ENCODE data around the gene TMEM184B.

The TMEM184B gene

GRCh38 chr22:38295863-38296262 is 23.1 kb upstream of the TMEM184B start:
- H3K4me2 ChIP-seq (ENCODE audit: low read length) = no peak overlapping the region
- no peaks in the 10 kb centered on the region; the same call in 1 of the 2 replicates for H4K20me1 ChIP-seq (ENCODE audit: control insufficient read depth, insufficient read depth, low read depth, low read length)
- TF ChIP-seq EZH2phosphoT487 (IDR thresholded peaks at IDR 0.05; ENCODE audit: borderline replicate concordance, low read length) (no peak), CTCF (IDR thresholded peaks at IDR 0.05; ENCODE audit: low read depth, low read length, poor library complexity, severe bottlenecking) (no peak)
- H3K4me1 ChIP-seq (ENCODE audit: control insufficient read depth, low read length) = no peaks in the 10 kb centered on the region
- peaks cover 84% of the 10 kb centered on the region for H3K36me3 ChIP-seq (ENCODE audit: control insufficient read depth, low read length)
- H3K9me3 ChIP-seq (ENCODE audit: control insufficient read depth, insufficient read depth, low read length) = no peaks in the 10 kb centered on the region
- H3F3A ChIP-seq (ENCODE audit: control insufficient read depth, insufficient read depth) = no peaks in the 10 kb centered on the region
- no peak overlapping the region for H3K27ac ChIP-seq (ENCODE audit: low read depth, low read length)
- H3K9me2 ChIP-seq (replicated peaks; ENCODE audit: control insufficient read depth, low read length) = no peaks in the 10 kb centered on the region
- H3K79me2 ChIP-seq (ENCODE audit: control insufficient read depth, low read length) = no peaks in the 10 kb centered on the region
- no peak overlapping the region for H3K4me3 ChIP-seq (ENCODE audit: low read length)
- no peaks in the 10 kb centered on the region for H3K27me3 ChIP-seq (ENCODE audit: control insufficient read depth, low read length)

- Histone ChIP-seq H3K4me2 (ENCODE audit: low read length) (no peak overlapping the region), H3K9me3 (ENCODE audit: control insufficient read depth, insufficient read depth, low read length) (no peaks in the 10 kb centered on the region), H4K20me1 (ENCODE audit: control insufficient read depth, insufficient read depth, low read depth, low read length) (no peaks in the 10 kb centered on the region; the same call in 1 of the 2 replicates), H3K27ac (ENCODE audit: low read depth, low read length) (no peak overlapping the region), H3K79me2 (ENCODE audit: control insufficient read depth, low read length) (no peaks in the 10 kb centered on the region), H3K4me3 (ENCODE audit: low read length) (no peak overlapping the region), H3F3A (ENCODE audit: control insufficient read depth, insufficient read depth) (no peaks in the 10 kb centered on the region), H3K36me3 (ENCODE audit: control insufficient read depth, low read length) (peaks cover 80% of the 10 kb centered on the region), H3K4me1 (ENCODE audit: control insufficient read depth, low read length) (peaks cover under 1% of the 10 kb centered on the region), H3K9me2 (replicated peaks; ENCODE audit: control insufficient read depth, low read length) (no peaks in the 10 kb centered on the region), H3K27me3 (ENCODE audit: control insufficient read depth, low read length) (no peaks in the 10 kb centered on the region)
- TF ChIP-seq CTCF (IDR thresholded peaks at IDR 0.05; ENCODE audit: low read depth, low read length, poor library complexity, severe bottlenecking) (no peak), EZH2phosphoT487 (IDR thresholded peaks at IDR 0.05; ENCODE audit: borderline replicate concordance, low read length) (no peak)
Observed at GRCh38 chr22:38295339-38295738, 22.5 kb upstream of the TMEM184B start.

- TF ChIP-seq EZH2phosphoT487 (IDR thresholded peaks at IDR 0.05; ENCODE audit: borderline replicate concordance, low read length) (no peak), CTCF (IDR thresholded peaks at IDR 0.05; ENCODE audit: low read depth, low read length, poor library complexity, severe bottlenecking) (no peak)
- Histone ChIP-seq H3K4me3 (ENCODE audit: low read length) (no peak overlapping the region), H3K36me3 (ENCODE audit: control insufficient read depth, low read length) (peaks cover 80% of the 10 kb centered on the region), H3K9me2 (replicated peaks; ENCODE audit: control insufficient read depth, low read length) (no peaks in the 10 kb centered on the region), H3K79me2 (ENCODE audit: control insufficient read depth, low read length) (no peaks in the 10 kb centered on the region), H3K4me2 (ENCODE audit: low read length) (no peak overlapping the region), H3K27ac (ENCODE audit: low read depth, low read length) (no peak overlapping the region), H3K4me1 (ENCODE audit: control insufficient read depth, low read length) (peaks cover 7% of the 10 kb centered on the region), H3F3A (ENCODE audit: control insufficient read depth, insufficient read depth) (peaks cover 4% of the 10 kb centered on the region; the same call in 1 of the 2 replicates), H4K20me1 (ENCODE audit: control insufficient read depth, insufficient read depth, low read depth, low read length) (no peaks in the 10 kb centered on the region; the same call in 1 of the 2 replicates), H3K27me3 (ENCODE audit: control insufficient read depth, low read length) (no peaks in the 10 kb centered on the region), H3K9me3 (ENCODE audit: control insufficient read depth, insufficient read depth, low read length) (no peaks in the 10 kb centered on the region)
Observed at GRCh38 chr22:38294193-38294592, 21.4 kb upstream of the TMEM184B start.
